Smooth muscle cell (in vitro differentiated cells): ENCODE measurements around the gene MT1M. TPM values are rescaled to one million over a fixed set of nuclear protein-coding genes. Genes with fewer than 3 reads are reported as not detected.
A peak's percentile ranks its signal among the peaks of the same experiment; 100 is the strongest.

Experiments used
- DNase-seq: peaks from one replicate; lab custom pipeline; 2025; ENCODE audit not compliant: unreplicated experiment; lab: John Stamatoyannopoulos, UW
- H2AFZ ChIP-seq: fragments of 200-600 bp; sonication (generic); 2 replicates; pipeline ENCODE4 v1.6.0; 2016; ENCODE audit warnings: antibody characterized with exemption, low read depth, mild to moderate bottlenecking
- H3F3A ChIP-seq: fragments of 200-600 bp; sonication (generic); 2 replicates; pipeline ENCODE4 v1.6.0; 2017; ENCODE audit warnings: antibody characterized with exemption, low read depth
- H3K27ac ChIP-seq: fragments of 200-600 bp; sonication (generic); 2 replicates; pipeline ENCODE4 v1.5.1; 2016; ENCODE audit warnings: low read depth, mild to moderate bottlenecking
- H3K27me3 ChIP-seq: fragments of 200-600 bp; sonication (generic); 2 replicates; pipeline ENCODE4 v1.6.1; 2016; ENCODE audit warnings: low read depth, mild to moderate bottlenecking
- H3K36me3 ChIP-seq: fragments of 200-600 bp; sonication (generic); 2 replicates; pipeline ENCODE4 v1.5.1; 2016; ENCODE audit warnings: low read depth
- H3K4me1 ChIP-seq: fragments of 200-600 bp; sonication (generic); 2 replicates; pipeline ENCODE4 v1.5.1; 2016; ENCODE audit warnings: low read depth
- H3K4me2 ChIP-seq: fragments of 200-600 bp; sonication (generic); 2 replicates; pipeline ENCODE4 v1.6.0; 2016; ENCODE audit warnings: mild to moderate bottlenecking
- H3K4me3 ChIP-seq: fragments of 200-600 bp; sonication (generic); 2 replicates; pipeline ENCODE4 v1.5.1; 2016; ENCODE audit warnings: mild to moderate bottlenecking
- H3K79me2 ChIP-seq: fragments of 200-600 bp; sonication (generic); 2 replicates; pipeline ENCODE4 v1.6.0; 2016; ENCODE audit warnings: low read depth, mild to moderate bottlenecking
- H3K9ac ChIP-seq: fragments of 200-600 bp; sonication (generic); 2 replicates; pipeline ENCODE4 v1.6.0; 2016; ENCODE audit warnings: low read depth
- H3K9me3 ChIP-seq: fragments of 200-600 bp; sonication (generic); replicated peaks from 2 replicates; pipeline ENCODE4 v1.5.1; 2016; ENCODE audit warnings: low read depth
- H4K20me1 ChIP-seq: fragments of 200-600 bp; sonication (generic); 2 replicates; pipeline ENCODE4 v1.6.0; 2016; ENCODE audit warnings: low read depth
- CTCF ChIP-seq: fragments of 200-600 bp; sonication (generic); IDR thresholded peaks from 2 replicates; pipeline ENCODE4 v1.5.1; 2017; ENCODE audit warnings: borderline replicate concordance, mild to moderate bottlenecking, antibody characterized with exemption; ENCODE audit not compliant: insufficient read depth, poor library complexity, severe bottlenecking
- WGBS: methylation state at CpG from one replicate; pipeline ENCODE4 v1.1.7; 2016; ENCODE audit warnings: low lambda C conversion rate; 5-methylcytosine and 5-hydroxymethylcytosine counted together
- polyA plus RNA-seq: library from polyadenylated mRNA; unstranded; fragments of >200 nt; fragmentation: Nextera tagmentation; extraction: Ambion mirVana; gene quantifications from 2 replicates; pipeline ENCODE4 v1.2.1, GENCODE V29; 2016
- total RNA-seq: library from RNA; depleted of rRNA; stranded (reverse); fragments of >200 nt; gene quantifications from 2 replicates; pipeline ENCODE4 v1.2.3, GENCODE V29; 2014

The MT1M gene
- total and polyA plus RNA-seq, 2 experiments from 2014 or later, result 0.19 TPM; not detected in 1

GRCh38 chr16:56631197-56631596 lies 1.3 kb upstream of the MT1M start:
- H3F3A ChIP-seq, result peaks cover 3% of the 10 kb centered on the region
- H4K20me1 ChIP-seq, result no peaks in the 10 kb centered on the region
- H3K4me3 ChIP-seq, result no peak overlapping the region
- WGBS, result 69% methylated on average over 10 of the region's 10 CpGs
- no peak overlapping the region for H3K4me2 ChIP-seq
- no peak overlapping the region for H3K27ac ChIP-seq
- H3K27me3 ChIP-seq, result peaks cover 55% of the 10 kb centered on the region
- no peaks in the 10 kb centered on the region for H3K36me3 ChIP-seq
- peaks cover 8% of the 10 kb centered on the region for H3K4me1 ChIP-seq
- no peak overlapping the region for H2AFZ ChIP-seq
- no peaks in the 10 kb centered on the region for H3K79me2 ChIP-seq
- no peaks in the 10 kb centered on the region for H3K9me3 ChIP-seq
- DNase-seq, result no peak
- TF ChIP-seq CTCF, result no peak
- no peak overlapping the region for H3K9ac ChIP-seq

GRCh38 chr16:56631832-56632155 lies 665 bp upstream of the MT1M start:
- Histone ChIP-seq H3K4me2 (peak overlapping the region; percentile 82), H4K20me1 (no peaks in the 10 kb centered on the region), H3K27ac (no peak overlapping the region), H3K4me3 (peak overlapping the region; percentile 45), H3K27me3 (peaks cover 61% of the 10 kb centered on the region), H3F3A (peaks cover 2% of the 10 kb centered on the region), H2AFZ (no peak overlapping the region), H3K9ac (no peak overlapping the region), H3K4me1 (peaks cover 6% of the 10 kb centered on the region), H3K9me3 (no peaks in the 10 kb centered on the region), H3K36me3 (no peaks in the 10 kb centered on the region), H3K79me2 (no peaks in the 10 kb centered on the region)
- no peak for TF ChIP-seq CTCF
- 17% methylated on average over 14 of the region's 14 CpGs for WGBS
- no peak for DNase-seq

GRCh38 chr16:56632848-56633365 lies 448 bp downstream of the MT1M start:
- Histone ChIP-seq H3K4me3 (peak overlapping the region; percentile 45), H3F3A (no peaks in the 10 kb centered on the region), H3K4me2 (peak overlapping the region; percentile 82), H3K27ac (no peak overlapping the region), H3K36me3 (no peaks in the 10 kb centered on the region), H3K27me3 (peaks cover 72% of the 10 kb centered on the region), H3K4me1 (peaks cover 7% of the 10 kb centered on the region), H2AFZ (no peak overlapping the region), H4K20me1 (no peaks in the 10 kb centered on the region), H3K9me3 (no peaks in the 10 kb centered on the region), H3K79me2 (no peaks in the 10 kb centered on the region), H3K9ac (no peak overlapping the region)
- WGBS, result 19% methylated on average over 6 of the region's 6 CpGs
- DNase-seq, result no peak
- no peak for TF ChIP-seq CTCF

GRCh38 chr16:56633535-56633934 lies 1.1 kb downstream of the MT1M start:
- Histone ChIP-seq H3K27me3 (peaks cover 78% of the 10 kb centered on the region), H3K36me3 (no peaks in the 10 kb centered on the region), H3K79me2 (no peaks in the 10 kb centered on the region), H3K4me2 (no peak overlapping the region), H3F3A (no peaks in the 10 kb centered on the region), H3K9me3 (no peaks in the 10 kb centered on the region), H3K9ac (no peak overlapping the region), H3K4me3 (no peak overlapping the region), H2AFZ (no peak overlapping the region), H4K20me1 (no peaks in the 10 kb centered on the region), H3K27ac (no peak overlapping the region), H3K4me1 (peaks cover 12% of the 10 kb centered on the region)
- 52% methylated on average over 7 of the region's 7 CpGs for WGBS
- TF ChIP-seq CTCF, result no peak
- no peak for DNase-seq
